Measurements from ENCODE around the gene PLB1.

PLB1 gene

GRCh38 chr2:28615706-28616105, 119.8 kb downstream of the PLB1 start:
- FAIRE-seq, result no peak

GRCh38 chr2:28616396-28616999, 120.6 kb downstream of the PLB1 start:
- no peak for FAIRE-seq

DNA sequence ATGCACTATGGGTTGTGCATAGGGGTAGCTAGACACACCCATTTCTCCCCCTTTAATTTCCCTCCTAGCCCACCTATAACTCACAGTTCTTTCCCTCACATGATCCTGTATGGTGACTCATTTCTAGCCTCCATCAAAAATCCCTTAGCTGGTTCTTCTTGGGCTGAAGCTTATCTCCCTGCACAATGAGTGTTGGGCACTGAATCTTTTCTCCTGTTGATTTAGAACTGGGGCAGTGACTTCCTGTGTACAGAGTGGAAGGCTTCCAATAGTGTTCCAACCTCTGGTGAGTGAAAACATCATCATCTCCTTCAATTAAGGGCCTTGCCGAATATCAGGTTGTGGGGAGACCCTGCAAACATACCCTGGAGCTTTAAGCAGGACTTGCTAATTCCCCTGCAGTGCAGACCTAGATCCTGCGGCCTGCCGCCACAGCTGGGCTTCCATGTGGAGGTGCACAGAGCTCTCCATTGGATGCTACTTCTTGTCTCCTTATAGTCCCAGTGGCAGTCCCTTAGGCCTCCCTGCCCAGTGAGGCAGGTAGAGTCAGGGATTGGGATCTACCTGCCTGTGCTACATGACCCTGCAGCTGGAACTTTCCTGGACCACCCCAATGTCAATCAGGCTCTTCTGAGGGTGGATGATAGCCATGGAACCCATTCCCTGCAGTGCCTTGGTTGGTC, 121.8 kb downstream of the PLB1 start:
- no peak for FAIRE-seq

- no peak for FAIRE-seq
These were observed 122.6 kb downstream of the PLB1 start for GRCh38 chr2:28618221-28619141.

- no peak for FAIRE-seq
These were observed 123.6 kb downstream of the PLB1 start for GRCh38 chr2:28619213-28620196.

GRCh38 chr2:28620291-28620793, 124.5 kb downstream of the PLB1 start:
- no peak for FAIRE-seq

GRCh38 chr2:28620801-28621171, 124.9 kb downstream of the PLB1 start:
- FAIRE-seq, result no peak

GRCh38 chr2:28621172-28622100, 125.6 kb downstream of the PLB1 start:
- FAIRE-seq, result peak; percentile 41

GRCh38 chr2:28622101-28622499, 126.2 kb downstream of the PLB1 start:
- FAIRE-seq, result no peak

DNA sequence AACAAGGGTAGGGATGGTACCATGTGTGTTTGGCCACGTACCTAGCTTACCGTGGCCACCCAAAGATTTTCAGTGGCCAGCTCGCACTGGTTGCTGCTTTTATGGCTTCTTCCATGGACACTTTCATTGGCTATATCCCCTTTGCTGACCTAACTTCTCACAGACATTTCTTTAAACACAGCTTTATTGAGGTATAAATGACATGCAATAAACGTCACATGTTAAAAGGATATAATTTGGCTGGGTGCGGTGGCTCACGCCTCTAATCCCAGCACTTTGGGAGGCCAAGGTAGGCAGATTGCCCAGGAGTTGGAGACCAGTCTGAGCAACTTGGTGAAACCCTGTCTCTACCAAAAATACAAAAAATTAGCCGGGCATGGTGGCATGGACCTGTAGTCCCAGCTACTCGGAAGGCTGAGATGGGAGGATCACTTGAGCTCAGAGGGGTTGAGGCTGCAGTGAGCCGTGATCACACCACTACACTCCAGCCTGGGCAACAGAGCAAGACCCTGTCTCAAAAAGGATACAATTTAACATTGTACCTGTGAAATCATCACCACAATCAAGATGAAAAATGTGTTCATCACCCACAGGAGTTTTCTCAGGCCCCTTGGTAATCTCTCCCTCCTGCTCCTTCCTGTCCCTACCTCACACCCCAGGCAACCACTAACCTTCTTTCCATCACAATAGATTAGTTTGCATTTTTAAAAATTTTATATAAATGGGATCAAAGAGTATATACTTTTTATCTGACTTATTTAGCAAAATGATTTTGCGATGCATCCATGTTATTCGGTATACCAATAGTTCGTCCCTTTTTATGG, 127.9 kb downstream of the PLB1 start:
- FAIRE-seq, result no peak

DNA sequence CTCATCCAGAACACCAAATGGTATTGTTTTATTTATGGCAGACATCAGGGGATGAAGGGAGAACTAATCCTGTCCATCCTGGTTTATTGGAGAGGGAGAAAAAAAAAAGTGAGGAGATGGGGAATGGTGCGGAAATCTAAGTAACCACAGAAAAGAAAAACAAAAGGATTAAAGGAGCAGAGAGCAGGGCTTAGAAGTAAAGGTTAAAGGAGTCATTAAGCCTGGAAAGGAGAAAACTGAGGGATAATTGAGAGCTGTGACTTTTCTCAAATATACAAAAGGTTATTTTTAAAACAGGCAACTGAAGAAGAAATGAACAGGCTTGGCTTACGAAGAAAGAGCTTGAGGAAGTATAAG, 128.6 kb downstream of the PLB1 start:
- FAIRE-seq, result no peak

DNA sequence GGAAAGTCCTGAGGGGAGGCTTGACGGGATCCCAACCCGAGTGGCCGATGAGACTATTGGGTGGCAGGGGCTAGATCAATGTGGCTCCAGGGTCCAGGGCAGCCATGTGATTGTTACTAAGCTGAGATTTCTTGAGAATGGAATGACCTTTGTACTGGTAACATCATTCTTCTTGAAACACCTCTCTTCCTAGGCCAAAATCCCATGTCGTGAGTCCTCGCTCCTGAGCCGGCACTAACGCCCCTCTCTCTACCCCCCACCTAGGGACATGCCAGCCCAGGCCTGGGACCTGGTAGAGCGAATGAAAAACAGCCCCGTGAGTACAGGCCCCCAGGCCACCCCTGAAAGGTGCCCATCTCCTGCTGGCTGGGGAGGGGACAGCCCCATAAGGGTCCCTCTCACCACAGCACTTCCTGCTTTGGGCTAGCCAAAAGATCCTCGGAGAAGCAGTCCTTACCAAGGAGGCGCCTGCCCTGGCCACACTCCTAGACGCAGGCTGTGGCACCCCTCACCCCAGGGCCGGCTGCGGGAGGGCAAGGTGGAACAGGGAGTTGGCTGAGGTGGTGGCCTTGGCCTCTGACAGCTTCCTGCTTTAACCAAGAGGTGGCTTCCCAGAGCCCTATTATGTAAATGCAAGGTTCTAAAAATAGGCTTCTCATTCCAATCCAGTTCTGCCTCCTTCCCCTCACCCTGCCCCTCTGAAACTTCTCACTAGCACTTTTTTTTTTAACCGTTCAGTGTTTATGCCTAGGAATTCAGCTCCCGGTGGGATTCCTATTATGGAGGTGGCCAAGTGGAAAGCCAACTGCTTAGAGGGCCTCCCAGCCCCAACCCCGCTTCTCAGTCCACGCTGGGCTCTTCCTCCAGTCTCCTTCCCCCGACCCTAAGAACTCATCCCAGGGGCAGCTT, 129.2 kb downstream of the PLB1 start:
- FAIRE-seq, result no peak

DNA sequence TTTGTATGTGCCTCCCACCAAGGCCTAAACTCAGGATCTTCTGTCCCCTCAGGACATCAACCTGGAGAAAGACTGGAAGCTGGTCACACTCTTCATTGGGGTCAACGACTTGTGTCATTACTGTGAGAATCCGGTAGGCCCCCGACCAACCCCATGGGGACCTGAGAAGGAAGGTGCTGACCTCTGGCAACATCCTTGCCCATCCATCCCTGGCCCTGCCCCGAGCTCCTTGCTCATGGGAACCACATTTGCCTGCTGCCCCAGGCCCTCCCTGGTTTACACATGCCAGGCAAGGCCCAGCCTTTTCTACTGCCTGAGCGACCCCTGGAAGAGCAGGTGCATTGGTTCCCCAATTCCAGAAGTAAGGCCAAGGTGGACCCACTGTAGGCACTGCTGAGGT, 130.5 kb downstream of the PLB1 start:
- no peak for FAIRE-seq

GRCh38 chr2:28626891-28627421, 131.1 kb downstream of the PLB1 start:
- FAIRE-seq, result no peak

DNA sequence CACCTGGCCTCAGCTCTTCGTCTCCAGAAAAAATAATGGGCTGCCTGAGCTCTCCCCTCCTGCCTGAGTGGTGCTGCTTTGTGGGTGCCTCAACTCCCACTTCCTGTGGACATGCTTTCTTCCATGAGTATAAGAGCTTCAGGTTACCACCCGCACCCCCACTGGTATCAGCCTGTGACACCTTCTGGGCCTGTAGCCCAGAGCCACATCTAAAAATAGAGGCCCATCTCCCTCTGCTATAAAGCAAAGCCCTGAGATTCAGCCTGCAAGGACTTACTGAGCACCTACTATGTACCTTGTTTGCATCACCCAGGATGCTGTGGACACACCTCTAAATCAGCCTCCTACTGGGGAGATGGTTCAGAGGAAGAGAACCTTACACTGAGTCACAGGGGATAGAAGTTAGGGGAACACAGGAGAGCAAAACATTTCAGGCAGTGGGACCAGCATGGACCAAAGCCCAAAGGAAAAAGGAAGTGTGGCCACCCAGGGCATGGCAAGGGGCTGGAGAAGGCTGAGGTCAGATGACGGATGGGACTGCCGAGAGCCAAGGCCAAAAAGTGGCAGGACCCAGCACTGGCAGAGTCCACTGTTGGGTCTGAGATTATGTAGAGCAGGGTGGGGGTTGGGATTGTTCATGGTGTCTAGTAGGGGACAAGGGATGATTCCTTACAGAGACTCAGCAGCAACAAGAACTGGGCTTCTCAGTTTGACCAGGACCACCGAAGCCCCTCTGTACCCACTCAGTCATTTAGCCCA, 132.0 kb downstream of the PLB1 start:
- no peak for FAIRE-seq

DNA sequence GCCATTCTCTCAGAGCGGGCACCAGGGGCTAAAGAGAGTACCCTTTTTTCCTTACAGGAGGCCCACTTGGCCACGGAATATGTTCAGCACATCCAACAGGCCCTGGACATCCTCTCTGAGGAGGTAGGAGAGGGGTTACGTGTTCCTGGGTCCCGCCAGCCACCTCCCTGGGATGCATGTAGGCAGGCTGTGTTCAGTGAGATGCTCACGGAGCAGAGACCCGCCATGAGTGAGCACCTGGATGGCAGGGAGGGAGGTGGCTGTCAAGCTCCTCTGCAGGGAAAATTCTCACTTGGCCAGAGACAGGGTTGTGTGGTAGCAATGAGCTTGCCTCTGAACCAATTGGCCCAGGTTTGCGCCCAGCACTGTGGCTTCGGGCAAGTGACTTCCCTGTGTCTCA, 132.6 kb downstream of the PLB1 start:
- FAIRE-seq, result no peak

DNA sequence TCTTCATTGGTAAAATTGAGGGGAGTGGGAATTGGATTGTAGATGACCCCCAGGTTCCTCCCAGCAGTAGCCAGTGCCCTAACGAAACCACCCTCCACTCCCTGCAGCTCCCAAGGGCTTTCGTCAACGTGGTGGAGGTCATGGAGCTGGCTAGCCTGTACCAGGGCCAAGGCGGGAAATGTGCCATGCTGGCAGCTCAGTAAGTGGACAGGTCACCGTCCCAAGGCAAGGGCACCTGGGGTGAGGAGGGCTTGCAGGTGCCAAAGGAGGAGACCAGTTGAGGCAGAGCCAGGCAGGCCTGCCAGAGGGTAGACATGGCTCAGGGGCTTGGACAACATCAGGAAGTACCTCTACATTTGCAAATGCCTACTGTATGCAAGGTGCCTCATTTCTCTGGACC, 133.1 kb downstream of the PLB1 start:
- no peak for FAIRE-seq

- FAIRE-seq, result no peak
These were observed 134.1 kb downstream of the PLB1 start for GRCh38 chr2:28629910-28630309.

Measured in colon (tissue), 2 donors.